Measurements from ENCODE around the gene GSG1L2.

- no peak for TF ChIP-seq CREB5 (CRISPR knock-in tag; IDR thresholded peaks at IDR 0.05; ENCODE audit: low read depth)
- TF ChIP-seq ISL1 (CRISPR knock-in tag; IDR thresholded peaks at IDR 0.05) = no peak
These were observed 37.9 kb upstream of the GSG1L2 start for GRCh38 chr17:9859781-9860180.

All from SK-N-SH treated with all-trans-retinoic acid at 6 μM for 48 hours (cell line).